ENCODE measurements around the gene GRK5.

Gene GRK5

DNA sequence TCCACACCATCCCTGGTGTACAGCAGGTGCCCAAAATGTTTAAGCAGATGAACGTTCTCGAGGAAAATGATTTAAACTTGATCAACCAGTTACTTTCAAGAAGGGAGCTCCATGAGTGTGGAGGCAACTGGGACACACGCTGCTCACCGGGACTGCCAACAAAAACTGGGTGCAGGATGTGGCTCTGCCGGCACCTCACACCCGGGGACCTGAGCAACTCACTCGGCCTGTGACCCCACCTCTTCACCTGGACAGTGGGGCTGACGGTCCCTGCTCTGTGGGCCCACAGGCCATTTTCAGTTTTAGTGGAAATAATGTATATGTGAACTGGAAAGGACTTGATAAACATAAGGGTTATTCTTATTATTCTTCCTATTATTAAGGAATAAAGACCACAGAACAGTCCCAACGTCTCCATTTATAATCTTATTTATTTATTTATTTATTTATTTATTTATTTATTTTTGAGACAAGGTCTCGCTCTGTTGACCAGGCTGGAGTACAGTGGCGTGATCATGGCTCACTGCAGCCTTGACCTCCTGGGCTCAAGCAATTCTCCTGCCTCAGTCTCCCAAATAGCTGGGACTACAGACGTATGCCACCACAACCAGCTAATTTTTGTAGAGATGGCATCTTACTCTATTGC is 274.5 kb downstream of the GRK5 start:
- no peak for DNase-seq (ENCODE audit: low read depth in 2 of 2)

DNA sequence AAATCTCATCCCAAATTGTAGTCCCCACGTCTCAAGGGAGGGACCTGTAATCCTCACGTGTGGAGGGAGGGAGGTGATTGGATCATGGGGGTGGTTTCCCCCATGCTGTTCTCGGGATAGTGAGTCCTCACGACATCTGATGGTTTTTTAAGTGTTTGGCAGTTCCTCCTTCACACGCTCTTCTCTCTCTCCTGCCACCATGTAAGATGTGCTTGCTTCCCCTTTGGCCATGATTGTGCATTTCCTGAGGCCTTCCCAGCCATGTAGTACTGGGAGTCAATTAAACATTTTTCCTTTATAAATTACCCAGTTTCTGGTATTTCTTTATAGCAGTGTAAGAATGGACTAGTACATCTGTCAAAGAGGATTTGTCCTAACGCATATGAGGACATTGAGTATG is 275.6 kb downstream of the GRK5 start:
- DNase-seq (ENCODE audit: low read depth in 2 of 2), result no peak

DNA sequence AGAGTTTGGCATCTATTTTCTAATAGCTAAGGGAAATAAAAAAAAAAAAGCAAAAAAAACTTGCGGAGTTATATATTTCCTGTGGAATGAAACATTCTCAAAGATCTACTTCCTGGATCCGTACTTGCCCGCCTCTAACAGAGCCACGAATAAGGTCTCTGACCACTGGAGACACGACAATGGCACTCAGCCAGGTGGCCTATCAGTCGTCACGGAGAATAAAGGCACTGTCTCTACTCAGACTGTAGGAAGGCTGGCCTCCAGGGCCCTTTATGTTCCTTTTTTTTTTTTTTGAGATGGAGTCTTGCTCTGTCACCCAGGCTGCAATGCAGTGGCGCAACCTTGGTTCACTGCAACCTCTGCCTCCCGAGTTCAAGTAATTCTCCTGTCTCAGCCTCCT is 276.5 kb downstream of the GRK5 start:
- no peak for DNase-seq (ENCODE audit: low read depth in 2 of 2)

DNA sequence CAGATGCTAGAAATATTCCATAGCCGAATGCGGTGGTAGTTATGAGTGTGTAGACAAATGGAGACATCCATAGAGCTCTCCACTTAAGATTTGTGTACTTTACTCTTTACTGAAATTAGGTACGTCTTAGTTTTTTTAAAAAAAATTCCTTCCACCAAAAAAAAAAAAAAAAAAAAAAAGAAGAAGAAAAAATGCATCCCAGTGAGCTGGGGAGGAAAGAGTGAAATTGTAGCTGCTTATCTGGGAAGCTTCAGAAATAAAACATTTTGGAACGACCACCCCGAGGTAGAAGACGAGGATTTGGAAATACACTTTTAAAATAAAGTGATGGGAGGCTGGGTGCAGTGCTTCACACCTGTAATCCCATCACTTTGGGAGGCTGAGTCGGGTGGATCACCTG is 281.3 kb downstream of the GRK5 start:
- DNase-seq (ENCODE audit: low read depth in 2 of 2), result no peak

DNA sequence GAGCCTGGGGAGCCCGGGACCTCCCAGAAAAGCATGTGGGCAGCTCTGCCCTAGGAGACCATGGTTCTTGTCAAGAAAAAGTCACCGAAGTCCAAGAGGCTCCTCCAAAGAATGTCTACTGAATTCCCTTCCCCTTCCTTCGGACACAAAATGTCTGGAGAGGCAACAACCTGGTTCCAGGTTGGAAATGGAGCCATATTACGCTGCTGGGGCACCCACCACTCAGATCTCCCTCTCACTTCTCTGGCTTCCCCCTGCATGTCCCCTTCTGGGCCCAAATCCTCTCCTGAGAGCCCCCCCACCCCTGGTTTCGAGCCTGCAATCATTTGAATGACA is 282.6 kb downstream of the GRK5 start:
- no peak for DNase-seq (ENCODE audit: low read depth in 2 of 2)

DNA sequence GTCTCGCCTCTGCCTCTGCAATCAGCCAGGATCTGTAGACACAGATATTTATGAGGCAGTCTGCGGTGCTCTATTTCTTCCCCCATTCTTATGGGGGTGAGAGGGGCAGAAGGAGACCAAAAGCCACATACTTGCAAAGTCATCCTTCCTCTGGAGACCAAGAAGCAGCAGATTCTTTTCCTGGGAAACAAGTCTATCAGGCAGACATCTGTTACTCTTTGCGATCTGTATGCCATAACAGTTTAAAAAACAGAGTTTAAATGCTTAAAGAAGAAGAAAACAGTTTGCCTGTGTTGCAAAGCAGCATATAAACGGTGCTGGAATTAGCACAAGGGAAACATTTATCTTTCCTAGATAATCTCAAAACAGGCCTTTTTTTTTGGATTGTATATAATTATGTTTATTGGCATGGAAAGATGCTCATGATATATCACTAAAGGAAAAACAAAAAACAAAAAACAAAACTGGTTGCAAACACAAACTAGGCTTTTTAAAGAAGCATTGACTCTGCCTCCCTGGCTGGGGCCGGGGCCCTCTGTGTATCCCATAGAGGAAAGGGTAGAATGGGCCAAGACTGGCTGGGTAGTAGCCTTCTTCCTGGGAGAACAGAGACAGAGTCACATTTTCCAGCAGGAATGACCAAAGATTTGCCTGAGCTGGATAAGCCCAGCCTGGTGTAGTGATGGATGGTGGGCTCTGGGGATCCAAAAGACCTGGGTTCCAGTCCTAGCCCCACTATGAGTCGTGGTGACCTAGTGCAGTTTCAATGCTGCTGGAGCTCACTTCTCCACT is 284.8 kb downstream of the GRK5 start:
- no peak for DNase-seq (ENCODE audit: low read depth in 2 of 2)

DNA sequence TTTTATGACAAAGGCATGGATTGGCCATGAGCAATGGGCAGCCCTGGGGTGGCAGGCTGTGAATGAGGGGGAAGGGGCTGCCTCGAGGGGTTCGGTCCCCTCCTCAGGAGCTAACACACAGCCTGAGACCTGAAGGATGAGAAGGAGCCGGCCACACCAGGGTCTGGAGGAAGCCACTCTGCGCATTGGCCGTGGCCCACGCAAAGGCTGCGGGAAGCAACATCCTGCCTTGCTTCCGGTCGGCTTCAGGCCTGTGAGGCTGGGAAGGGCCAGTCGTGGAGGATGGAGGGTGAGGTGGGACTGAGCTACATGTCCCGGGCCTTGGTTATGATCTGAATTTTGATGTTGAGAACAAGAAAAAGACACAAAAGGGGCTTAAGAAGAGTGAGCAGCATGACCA is 285.8 kb downstream of the GRK5 start:
- no peak for DNase-seq (ENCODE audit: low read depth in 2 of 2)

DNA sequence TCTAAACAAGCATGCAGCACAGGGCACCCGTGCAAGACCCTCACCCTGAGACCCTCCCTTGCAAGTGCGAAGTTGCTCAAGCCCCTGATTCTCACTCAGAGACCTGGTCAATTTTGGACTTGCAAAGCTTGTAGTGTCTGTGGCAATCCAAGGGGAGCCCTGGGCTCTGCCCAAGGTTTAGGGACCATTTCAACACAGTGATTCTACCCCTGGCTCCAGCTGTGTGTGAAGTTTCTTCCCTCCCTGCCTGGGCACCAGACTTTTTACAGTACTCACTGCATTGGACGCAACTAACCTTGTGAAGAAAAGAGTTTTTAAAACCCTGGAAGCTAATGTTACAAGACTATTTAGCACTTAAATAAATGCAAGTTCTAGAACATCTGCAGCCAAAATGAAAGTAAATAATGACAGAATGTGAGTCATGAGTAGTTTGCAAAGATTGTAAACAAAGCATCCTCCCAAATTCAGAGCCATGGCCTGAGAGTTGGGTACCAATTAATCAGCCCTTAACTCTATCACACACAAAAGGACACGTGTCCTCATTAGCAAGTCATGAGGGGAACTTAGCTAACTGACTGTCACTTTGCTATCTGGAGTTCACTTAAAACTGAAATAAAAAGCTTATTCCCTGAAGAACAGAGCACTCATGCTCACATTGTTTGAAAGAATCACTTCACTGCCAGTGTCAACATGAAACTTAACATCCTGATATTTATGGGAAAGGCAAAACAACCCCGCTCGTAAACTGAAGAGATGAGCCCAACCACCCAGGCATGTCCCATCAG is 287.1 kb downstream of the GRK5 start:
- no peak for DNase-seq (ENCODE audit: low read depth in 2 of 2)

DNA sequence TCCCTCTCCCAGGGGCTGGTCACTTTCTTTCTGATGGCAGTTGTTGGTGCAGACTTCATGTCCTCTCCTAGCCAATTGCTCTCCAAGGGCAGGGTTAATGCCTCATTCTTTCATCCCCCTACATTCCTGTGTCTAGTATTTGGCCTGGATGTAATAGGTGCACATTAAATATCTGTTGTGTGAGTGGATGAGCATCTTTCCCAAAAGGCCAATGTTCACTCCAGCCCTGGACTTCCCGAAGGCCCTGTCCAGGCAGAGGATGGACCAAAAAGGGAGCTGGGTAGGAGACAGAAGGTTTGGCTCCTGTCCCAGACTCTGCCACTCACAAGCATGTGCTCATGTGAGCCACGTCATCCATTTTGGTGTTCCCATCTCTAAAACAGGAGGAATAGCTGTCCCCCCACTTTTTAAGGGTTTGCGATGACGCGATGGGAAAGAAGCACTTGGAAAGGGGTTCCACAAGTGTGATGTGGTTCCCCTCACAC is 287.7 kb downstream of the GRK5 start:
- DNase-seq (ENCODE audit: low read depth in 2 of 2), result no peak

DNA sequence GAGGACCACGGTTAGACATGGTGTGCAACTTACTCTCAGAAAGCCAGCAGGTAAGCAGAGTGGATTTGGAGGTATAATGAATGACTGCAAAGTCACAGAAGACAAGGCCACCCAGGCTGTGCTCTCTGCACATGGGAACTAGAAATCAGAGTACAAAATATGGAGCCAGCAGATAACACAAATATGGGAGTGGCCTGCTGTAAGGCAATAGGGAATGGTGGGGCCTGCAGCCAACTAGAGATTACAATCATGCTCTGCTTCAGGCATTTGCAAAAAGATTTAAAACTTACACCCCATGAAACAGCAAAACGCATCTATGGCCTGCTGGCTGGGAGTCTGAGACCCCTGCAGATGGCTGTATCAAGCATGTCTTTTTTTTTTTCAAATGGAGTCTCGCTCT is 288.2 kb downstream of the GRK5 start:
- no peak for DNase-seq (ENCODE audit: low read depth in 2 of 2)

DNA sequence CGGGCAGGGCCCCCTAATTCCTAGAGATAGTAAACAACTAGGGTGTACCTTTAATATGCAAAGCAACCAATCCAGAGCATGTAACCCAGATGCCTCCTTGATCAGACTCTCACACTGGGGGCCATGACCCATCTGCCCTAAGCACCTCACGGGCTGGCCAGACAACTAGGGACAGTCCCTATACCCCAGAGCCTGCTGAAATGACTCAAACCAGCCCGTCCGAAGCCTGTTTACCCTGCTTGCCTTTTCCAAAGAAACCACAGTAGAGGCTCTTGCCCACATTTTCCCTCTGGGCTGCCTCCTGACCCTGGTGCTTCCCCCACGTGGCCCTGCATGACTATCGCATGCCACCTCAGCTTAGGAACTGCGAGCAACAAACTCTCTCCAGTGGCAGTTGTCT is 288.9 kb downstream of the GRK5 start:
- DNase-seq (ENCODE audit: low read depth in 2 of 2), result no peak

DNA sequence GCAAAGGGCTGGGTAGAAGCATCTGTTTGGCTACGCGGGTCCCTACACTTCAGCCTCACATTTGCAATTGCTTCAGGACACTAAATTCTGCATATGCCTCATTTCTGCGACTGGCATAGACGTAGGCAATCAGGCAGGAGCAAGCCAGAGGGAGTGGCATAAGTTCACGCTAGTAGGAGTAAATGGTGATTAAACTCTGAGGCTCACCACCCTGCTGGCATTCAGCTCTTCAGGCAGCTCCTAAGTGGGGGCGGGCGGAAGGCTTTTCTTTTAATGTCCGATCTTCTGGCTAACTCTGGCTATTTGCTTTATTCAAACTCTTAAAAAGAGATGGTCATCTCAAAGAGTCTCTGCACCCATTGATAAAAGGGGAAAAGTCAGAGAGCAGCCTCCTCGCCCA is 289.9 kb downstream of the GRK5 start:
- no peak for DNase-seq (ENCODE audit: low read depth in 2 of 2)

DNA sequence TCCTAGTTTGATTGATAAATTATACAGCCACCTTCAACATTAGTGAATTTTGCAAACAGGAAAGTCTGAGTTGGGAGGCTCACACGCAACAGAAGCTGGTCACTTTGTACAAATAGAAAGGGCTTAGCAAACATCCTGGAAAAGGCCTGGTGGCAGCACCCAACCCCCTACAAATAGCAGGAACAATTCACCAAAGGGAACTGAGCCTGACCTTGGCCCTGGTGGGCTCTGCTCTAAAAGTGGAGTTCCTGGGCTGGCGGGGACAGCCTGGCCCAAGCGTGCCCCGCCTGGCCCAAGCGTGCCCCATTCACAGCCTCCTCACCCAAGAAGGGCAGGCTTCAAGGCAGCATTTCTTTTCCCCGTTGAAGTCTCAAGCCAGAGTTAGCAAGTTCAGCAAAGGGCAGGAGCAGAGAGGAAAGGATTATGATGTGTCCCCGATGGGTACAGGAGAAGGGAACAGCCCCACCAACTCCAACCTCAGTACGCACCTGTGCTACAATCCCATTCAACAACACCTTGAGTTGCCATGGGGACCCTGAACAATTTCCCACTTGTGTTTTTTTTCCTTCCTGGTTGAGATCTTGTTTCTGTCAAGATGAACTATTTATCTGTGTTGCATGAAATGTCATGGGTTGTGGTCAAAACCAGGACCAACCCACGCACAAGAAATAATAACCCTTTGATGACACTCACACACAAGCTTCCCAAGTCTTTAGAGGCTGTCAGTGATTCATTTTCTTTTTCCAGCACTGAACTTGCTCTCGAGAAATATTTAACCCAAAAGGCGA is 291.7 kb downstream of the GRK5 start:
- DNase-seq (ENCODE audit: low read depth in 2 of 2), result no peak

DNA sequence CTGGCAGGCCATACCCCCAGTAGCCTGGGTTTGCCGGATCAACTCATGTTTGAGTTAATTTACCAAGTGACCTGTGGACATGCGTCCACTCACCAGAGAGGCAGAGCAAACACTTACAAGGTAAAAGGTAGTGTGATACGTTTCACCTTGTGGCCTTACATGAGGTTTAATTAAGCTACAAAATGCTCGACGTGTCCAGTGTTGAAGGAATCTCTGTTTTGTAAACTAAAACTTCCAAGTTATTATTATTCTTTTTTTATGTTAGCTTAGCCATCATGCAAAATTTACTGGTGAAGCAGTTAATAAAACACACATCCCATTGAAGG is 292.3 kb downstream of the GRK5 start:
- DNase-seq (ENCODE audit: low read depth in 2 of 2), result no peak

DNA sequence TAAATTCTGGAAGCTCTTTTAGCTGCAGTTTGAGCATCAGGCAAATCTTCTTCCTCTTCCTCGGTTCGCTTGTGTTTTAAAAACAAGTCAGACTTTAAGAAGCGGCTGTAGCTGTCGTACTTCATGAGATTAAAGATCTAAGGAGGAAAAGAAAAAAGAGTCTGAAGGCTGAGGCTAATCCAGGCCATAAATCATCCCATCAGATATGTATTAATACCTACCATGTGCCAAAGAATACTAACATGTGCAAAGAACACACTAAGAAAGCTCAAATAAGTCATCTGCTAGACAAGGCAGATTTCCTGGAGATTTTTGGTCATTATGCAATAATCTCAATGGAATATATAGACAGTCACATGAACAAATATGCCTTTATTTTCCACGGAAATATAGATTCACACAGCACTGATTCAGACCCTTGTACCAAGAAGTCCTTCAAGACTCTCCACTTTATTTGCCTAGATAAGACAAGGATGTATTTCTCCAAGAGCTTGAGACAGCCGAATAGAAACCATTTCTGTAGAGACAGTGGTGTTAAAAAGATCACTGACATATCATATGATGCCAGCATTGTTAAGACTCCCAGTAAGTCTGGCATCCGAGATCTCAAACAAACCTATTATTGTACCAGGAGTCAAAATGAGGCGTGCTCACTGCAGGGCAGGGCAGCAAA is 292.9 kb downstream of the GRK5 start:
- DNase-seq (ENCODE audit: low read depth in 2 of 2), result no peak

DNA sequence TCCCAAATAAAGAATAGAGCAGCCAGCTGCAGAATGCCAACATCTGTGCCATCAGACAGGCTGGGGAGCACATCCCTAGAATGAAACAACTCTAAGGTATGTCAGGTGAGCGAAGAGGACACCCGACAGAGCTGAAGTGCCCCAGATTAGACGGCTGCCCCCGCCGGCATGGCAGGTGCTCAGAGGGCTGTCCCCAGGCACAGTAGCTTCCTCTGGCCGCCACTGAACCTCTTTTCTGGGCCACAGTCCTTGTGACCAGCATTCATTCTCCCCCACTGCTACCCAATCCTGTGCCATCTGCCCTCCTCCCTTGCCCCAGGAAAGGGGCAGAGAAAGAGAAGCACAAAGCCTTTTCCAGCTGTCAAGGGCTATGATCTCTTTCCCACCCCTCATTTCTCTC is 293.4 kb downstream of the GRK5 start:
- DNase-seq (ENCODE audit: low read depth in 2 of 2), result no peak

DNA sequence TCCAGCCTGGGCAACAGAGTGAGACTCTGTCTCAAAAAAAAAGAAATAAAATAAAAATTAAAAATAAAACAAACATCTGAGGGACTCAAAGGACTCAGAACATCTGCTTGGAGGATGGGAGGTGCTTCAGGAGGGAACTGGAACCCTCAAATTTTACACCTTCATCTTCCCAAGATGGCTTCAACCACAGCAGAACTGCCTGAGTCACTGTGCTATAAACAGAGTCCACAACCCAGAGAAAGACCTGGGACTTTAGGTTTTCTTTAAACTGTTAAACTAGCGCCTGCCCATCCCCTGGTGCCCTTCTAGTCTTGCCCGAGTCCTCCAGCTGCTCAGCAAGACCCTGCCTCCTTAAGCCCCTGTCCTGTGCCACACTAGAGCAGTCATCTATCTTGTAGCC is 294.3 kb downstream of the GRK5 start:
- no peak for DNase-seq (ENCODE audit: low read depth in 2 of 2)

DNA sequence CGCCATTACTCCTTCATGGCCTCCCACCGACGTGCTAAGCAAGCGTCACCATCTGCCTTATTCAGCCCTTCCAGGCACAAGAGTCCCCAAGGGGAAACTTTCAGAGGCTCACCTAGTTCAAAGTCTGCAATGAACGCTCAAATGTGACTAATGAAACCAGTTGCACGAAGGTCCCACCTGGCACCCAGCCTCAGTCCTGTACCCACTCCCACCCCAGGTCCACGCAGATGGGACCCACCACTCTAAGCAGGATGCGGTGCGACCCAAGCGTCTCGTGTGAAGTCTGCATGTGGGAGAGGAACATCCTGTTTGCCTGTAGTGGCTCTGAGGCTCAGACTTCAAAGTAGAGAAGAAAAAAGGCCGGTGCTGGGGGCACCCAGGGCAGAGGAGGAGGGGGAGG is 294.8 kb downstream of the GRK5 start:
- DNase-seq (ENCODE audit: low read depth in 2 of 2), result peak; percentile 53 to 64

DNA sequence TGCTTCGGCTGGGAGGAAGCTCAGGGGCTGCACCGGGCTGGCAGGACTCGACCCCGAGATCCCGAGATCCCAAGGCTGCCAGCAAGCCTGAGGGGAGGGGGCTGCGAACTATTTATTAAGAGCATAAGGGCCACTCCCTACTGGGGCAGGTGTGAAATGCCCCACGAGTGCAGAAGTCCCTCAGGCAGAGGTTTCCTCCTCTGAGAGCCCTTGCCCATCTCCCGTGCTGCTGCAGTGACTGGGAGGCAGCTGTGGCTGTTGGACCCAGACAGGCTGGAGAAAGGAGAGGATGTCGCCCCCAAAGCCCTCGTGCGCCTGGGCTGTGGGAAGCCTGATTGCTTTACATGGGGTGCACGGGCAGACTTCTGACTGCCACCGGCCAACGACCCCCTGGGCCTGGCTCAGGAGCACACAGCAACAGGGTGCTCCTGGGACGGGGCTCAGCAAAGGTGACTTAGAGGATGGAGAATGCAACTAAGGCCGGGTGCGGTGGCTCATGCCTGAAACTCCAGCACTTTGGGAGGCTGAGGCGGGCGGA is 295.3 kb downstream of the GRK5 start:
- DNase-seq (ENCODE audit: low read depth in 2 of 2), result no peak

DNA sequence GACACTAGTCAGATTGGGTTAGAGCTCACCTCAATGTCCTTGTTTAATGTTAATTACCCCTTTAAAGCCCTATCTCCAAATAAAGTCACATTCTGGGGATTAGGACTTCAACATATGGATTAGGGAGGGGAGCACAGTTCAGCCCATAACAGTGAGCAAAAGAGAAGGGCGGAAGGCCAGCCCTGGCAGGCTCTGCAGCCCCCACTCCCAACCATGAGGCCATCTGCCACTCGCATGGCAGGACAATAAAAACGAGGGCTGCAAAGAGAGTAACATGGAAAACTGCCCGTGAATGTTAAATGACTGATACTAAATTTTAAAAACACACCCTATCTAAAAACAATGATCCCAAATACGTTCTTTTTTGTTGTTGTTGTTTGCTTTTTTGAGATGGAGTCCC is 296.4 kb downstream of the GRK5 start:
- DNase-seq (ENCODE audit: low read depth in 2 of 2), result no peak

DNA sequence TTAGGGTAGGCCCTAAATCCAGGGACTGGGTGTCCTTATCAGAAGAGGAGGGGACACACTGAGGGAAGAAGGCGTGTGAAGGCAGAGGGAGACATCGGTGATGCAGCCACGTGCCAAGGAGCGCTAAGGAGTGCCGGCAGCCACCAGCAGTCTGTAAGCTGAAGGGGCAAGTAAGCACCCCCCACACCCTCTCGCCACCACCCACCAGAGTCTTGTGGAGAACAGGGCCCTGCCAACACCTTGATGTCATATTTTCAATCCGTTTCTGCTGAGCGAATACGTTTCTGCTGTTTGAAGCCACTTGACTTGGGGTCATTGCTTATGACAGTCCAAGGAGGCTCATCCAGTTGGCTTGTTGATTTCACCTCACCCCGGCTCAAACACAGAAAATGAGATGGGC is 297.3 kb downstream of the GRK5 start:
- DNase-seq (ENCODE audit: low read depth in 2 of 2), result no peak
